Loucy (cell line): Measurements from ENCODE around the gene FECH.

ENCODE experiments used
- H2AFZ ChIP-seq: fragments of 200-600 bp; sonication (generic); 2 replicates; pipeline ENCODE4 v1.6.0; 2016; ENCODE audit warnings: antibody characterized with exemption, mild to moderate bottlenecking, low read length, moderate library complexity
- H3F3A ChIP-seq: fragments of 200-600 bp; 2 replicates; pipeline ENCODE4 v1.6.0; 2016; ENCODE audit warnings: antibody characterized with exemption, low read depth, mild to moderate bottlenecking
- H3K27me3 ChIP-seq: fragments of 200-600 bp; sonication (generic); 2 replicates; pipeline ENCODE4 v1.6.1; 2014; ENCODE audit warnings: low read length, mild to moderate bottlenecking; ENCODE audit not compliant: insufficient read depth, poor library complexity, severe bottlenecking
- H3K36me3 ChIP-seq: fragments of 200-600 bp; sonication (generic); 2 replicates; pipeline ENCODE4 v1.6.1; 2016; ENCODE audit warnings: low read length; ENCODE audit not compliant: insufficient read depth
- H3K4me1 ChIP-seq: fragments of 200-600 bp; sonication (generic); 2 replicates; pipeline ENCODE4 v1.5.1; 2014; ENCODE audit warnings: low read length, mild to moderate bottlenecking; ENCODE audit not compliant: insufficient read depth, poor library complexity, severe bottlenecking
- H3K4me2 ChIP-seq: fragments of 200-600 bp; sonication (generic); 2 replicates; pipeline ENCODE4 v1.6.0; 2014; ENCODE audit warnings: antibody characterized with exemption, low read length, low read depth, mild to moderate bottlenecking; ENCODE audit not compliant: poor library complexity, severe bottlenecking
- H3K4me3 ChIP-seq: fragments of 200-600 bp; sonication (generic); 2 replicates; pipeline ENCODE4 v1.5.1; 2014; ENCODE audit warnings: low read length, mild to moderate bottlenecking, mixed read lengths; ENCODE audit not compliant: poor library complexity, severe bottlenecking
- H3K79me2 ChIP-seq: fragments of 200-600 bp; sonication (generic); 2 replicates; pipeline ENCODE4 v1.6.1; 2014; ENCODE audit warnings: low read length; ENCODE audit not compliant: insufficient read depth
- H3K9ac ChIP-seq: fragments of 200-600 bp; sonication (generic); 2 replicates; pipeline ENCODE4 v1.6.0; 2014; ENCODE audit warnings: mild to moderate bottlenecking, low read depth, low read length, moderate library complexity; ENCODE audit not compliant: poor library complexity, severe bottlenecking
- H3K9me2 ChIP-seq: fragments of 200-600 bp; sonication (generic); replicated peaks from 2 replicates; pipeline ENCODE4 v1.6.1; 2016; ENCODE audit warnings: low read depth, low read length, mixed read lengths
- H3K9me3 ChIP-seq: fragments of 200-600 bp; sonication (generic); 2 replicates; pipeline ENCODE4 v1.6.1; 2014; ENCODE audit warnings: mild to moderate bottlenecking, antibody characterized with exemption, low read length, low read depth; ENCODE audit not compliant: insufficient read depth
- H4K20me1 ChIP-seq: fragments of 200-600 bp; sonication (generic); 2 replicates; pipeline ENCODE4 v1.6.0; 2014; ENCODE audit warnings: antibody characterized with exemption, low read length, mild to moderate bottlenecking; ENCODE audit not compliant: insufficient read depth, poor library complexity, severe bottlenecking
- CTCF ChIP-seq: fragments of 200-600 bp; sonication (generic); conservative IDR thresholded peaks from 2 replicates; pipeline ENCODE4 v1.5.1; 2014; ENCODE audit warnings: mild to moderate bottlenecking, antibody characterized with exemption, low read length
- EZH2phosphoT487 ChIP-seq: fragments of 200-600 bp; IDR thresholded peaks from 2 replicates; pipeline ENCODE4 v1.6.1; 2018; ENCODE audit warnings: antibody characterized with exemption, mild to moderate bottlenecking, moderate library complexity, borderline replicate concordance

FECH gene

GRCh38 chr18:57559314-57559713, 27.2 kb downstream of the FECH start:
- Histone ChIP-seq H3K36me3 (peaks cover 15% of the 10 kb centered on the region; the same call in 1 of the 2 replicates), H3K9me2 (no peaks in the 10 kb centered on the region)

GRCh38 chr18:57555134-57555533, 31.4 kb downstream of the FECH start:
- Histone ChIP-seq H3K9ac (no peak overlapping the region), H3K4me2 (no peak overlapping the region), H2AFZ (no peak overlapping the region), H4K20me1 (no peaks in the 10 kb centered on the region), H3K4me1 (no peaks in the 10 kb centered on the region), H3K79me2 (no peaks in the 10 kb centered on the region), H3K27me3 (no peaks in the 10 kb centered on the region), H3K36me3 (peaks cover 15% of the 10 kb centered on the region; the same call in 1 of the 2 replicates), H3K4me3 (no peak overlapping the region), H3F3A (no peaks in the 10 kb centered on the region), H3K9me3 (no peaks in the 10 kb centered on the region), H3K9me2 (no peaks in the 10 kb centered on the region)
- TF ChIP-seq EZH2phosphoT487 (no peak), CTCF (no peak)

More at GRCh38 chr18:57559314-57559713, 27.2 kb downstream of the FECH start:
- Histone ChIP-seq H3K27me3 (no peaks in the 10 kb centered on the region), H3K4me2 (no peak overlapping the region), H2AFZ (no peak overlapping the region), H3K79me2 (no peaks in the 10 kb centered on the region), H3F3A (no peaks in the 10 kb centered on the region), H3K9me3 (no peaks in the 10 kb centered on the region), H3K9ac (no peak overlapping the region), H3K4me1 (no peaks in the 10 kb centered on the region), H3K4me3 (no peak overlapping the region), H4K20me1 (no peaks in the 10 kb centered on the region)
- TF ChIP-seq EZH2phosphoT487, result no peak
- TF ChIP-seq CTCF, result no peak

GRCh38 chr18:57550510-57550909, 36.0 kb downstream of the FECH start:
- Histone ChIP-seq H3K9me2 (no peaks in the 10 kb centered on the region), H4K20me1 (no peaks in the 10 kb centered on the region), H3K4me1 (no peaks in the 10 kb centered on the region), H3K79me2 (no peaks in the 10 kb centered on the region), H3K27me3 (no peaks in the 10 kb centered on the region), H3F3A (no peaks in the 10 kb centered on the region), H3K4me2 (no peak overlapping the region), H3K9ac (no peak overlapping the region), H2AFZ (no peak overlapping the region), H3K9me3 (no peaks in the 10 kb centered on the region), H3K36me3 (peaks cover 13% of the 10 kb centered on the region; the same call in 1 of the 2 replicates), H3K4me3 (no peak overlapping the region)
- TF ChIP-seq EZH2phosphoT487 (no peak), CTCF (no peak)
